Brain pericyte (primary cell): ENCODE data around the gene AGPAT4.
"Not testable (repeated sequence)": the region's sequence is repeated elsewhere in the genome, so short reads cannot be mapped to it uniquely, and the experiment has no call there.

Source experiments
- DNase-seq: peaks from one replicate; pipeline ENCODE4 v3.0.0-alpha.2; 2012; ENCODE audit warnings: low read depth, low spot score

AGPAT4 gene

DNA sequence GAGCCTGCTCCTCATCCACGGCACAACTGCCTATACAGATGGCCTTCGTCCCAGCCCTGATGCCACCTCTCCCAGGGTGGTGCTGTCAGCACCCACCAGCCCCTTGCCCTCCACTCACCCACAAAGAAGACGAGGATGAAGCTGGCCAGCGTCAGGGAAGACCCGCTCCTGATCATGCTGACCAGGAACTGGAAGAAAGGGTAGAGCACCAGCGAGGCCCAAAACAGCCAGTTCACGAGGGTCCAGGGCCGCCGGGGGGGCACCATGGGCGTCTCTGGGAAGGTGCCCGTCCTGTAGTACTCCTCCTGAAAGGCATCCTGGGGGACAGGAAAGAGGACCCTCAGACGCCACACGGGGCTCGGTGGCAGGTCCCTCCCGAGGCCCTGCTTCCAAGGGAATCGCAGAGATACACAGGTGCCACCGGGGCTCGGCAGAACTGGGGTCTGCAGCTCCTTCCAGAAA lies 134.5 kb downstream of the AGPAT4 start:
- no peak for DNase-seq

DNA sequence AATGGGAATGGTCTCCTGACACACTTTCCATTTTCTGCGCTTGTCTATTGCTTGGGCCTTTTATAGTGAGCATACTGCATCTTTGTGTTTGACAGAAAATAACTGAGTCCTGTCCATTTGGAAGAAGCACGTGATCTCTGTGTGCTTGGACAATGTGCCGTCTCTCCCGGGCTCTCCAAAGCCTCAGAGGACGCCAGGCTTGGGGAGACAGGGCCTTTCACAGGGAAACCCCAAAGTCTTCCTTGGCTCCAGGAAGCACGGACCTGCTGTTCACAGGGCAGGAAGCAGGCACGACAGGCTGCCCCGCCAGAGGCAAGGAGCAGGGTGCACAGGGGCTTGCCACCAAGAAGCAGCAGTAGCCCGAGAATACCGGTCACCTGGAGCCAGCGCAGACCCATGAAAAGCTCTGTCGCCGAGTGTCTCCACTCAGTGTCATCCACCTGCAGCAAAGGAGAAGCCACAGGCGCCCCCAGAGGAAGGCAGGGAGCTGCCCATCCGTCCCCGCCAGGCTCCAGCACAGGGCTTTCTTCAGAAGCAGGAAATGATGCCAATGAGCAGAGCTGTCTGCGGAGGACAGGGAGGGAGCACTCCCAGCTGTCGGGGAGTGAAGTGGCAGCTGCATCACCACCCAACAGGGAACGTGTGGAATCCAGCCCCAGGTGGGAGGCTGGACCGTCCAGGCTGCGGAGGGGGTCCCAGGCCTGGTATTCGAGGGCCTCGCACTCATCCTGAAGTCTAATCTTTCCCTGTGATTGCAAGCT lies 135.1 kb downstream of the AGPAT4 start:
- DNase-seq: no peak

DNA sequence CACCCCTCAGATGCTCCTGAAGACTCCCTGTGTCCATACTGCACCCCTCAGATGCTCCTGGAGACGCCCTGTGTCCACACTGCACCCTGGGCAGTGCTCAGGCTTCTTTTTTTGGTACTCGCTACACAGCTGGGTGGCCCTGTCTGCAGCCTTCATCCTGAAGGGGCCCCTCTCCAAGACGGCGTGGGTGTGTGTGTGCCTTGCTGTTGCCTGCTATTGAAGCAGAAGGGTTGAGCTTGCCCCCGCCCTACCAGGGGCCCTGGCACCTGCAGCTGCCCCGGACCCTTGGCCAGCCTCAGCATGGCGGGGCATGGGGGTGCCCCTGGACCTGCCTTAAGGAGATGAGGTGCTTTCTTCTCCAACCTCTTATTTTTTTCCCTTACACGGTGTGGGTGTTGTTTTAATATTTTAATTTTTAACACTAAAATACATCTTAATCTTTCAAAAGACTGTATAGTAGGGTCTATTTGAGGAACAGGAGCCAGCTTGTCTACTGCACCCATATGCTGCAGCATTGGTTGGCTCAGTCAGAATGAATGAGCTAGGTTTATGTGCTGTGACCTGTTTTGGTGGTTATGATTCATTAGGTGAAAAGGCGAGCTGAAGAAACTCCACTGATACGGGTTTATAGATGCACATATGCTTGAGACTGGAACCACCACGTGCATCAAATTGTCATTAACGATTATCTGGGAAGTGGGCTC lies 135.9 kb downstream of the AGPAT4 start:
- DNase-seq: no peak

DNA sequence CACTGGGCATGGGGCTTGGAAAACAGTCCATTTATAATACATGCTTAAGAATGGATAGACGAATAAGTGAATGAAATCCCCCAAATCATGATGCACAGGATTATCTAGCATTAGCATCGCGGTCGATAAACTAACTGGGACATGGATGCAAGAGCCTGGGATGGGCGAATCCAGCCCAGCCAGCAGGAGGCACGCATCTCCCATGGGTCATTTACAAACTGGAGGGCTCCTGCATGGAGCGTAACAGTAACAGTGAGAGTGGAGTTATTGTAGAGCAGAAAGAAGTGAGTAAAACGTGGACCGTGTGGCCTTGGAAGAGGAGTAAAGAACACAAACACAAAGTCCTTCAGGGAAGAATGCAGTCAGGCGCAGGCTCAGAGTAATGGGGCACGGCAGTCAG lies 136.5 kb downstream of the AGPAT4 start:
- no peak for DNase-seq

DNA sequence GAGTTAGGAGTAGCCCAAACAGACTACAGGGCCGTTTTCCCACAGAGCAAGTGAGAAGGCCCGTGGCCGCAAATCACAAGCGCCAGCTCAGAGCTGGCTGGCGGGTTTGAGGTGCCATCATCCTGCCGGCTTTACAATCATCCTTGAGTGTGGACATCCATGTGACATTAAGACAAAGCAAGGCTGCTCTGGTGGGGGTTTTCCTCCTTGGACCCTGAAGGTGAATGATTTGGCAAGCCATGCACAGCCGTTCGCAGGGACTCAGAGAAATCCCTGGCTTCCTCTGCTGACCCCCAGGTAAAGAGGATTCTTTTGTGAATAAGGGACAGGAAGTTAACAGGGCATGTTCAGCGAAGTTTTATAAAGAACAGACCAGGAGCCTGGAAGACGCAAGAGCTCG lies 137.2 kb downstream of the AGPAT4 start:
- no peak for DNase-seq

DNA sequence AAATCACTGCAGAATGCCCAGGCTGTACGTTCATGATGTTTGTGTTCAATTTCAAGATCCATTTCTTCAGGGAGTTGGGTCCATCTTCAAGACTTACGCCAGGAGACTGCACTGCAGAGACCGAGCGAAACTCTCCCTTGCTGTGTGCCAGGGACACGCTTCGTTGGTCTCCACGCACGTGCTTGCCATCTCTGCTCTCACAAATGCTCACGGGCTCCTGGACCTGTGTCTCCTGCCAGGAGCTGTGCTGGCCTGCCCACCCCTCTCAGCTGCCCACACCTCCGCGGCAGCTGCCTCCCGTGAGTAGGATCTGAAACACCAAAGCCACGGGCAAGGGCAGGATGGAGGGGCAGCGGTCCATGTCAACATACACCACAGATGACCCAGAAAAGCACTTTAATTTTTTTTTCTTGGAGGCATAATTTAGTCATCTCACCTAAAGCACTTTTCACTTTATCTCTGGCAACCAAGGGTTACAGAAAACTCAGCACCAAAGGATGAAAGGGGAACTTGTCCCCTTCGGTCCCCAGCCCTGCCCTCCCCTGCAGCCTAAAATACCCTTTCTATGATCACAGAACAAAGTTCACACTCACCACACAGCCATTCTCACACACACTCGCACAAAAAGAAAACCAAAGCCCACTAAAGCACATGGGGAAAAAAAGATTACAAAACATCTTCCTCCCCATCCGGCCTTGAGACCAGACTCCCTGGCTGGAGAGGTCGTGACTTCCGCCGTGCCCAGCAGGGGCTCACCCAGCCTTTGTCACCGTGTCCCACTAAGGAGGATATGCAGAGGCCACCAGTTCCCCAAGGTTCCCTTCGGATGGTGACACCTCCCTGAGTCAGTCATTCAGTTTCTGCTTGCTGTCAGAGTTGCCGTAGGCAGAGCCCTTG lies 137.9 kb downstream of the AGPAT4 start:
- DNase-seq: no peak

DNA sequence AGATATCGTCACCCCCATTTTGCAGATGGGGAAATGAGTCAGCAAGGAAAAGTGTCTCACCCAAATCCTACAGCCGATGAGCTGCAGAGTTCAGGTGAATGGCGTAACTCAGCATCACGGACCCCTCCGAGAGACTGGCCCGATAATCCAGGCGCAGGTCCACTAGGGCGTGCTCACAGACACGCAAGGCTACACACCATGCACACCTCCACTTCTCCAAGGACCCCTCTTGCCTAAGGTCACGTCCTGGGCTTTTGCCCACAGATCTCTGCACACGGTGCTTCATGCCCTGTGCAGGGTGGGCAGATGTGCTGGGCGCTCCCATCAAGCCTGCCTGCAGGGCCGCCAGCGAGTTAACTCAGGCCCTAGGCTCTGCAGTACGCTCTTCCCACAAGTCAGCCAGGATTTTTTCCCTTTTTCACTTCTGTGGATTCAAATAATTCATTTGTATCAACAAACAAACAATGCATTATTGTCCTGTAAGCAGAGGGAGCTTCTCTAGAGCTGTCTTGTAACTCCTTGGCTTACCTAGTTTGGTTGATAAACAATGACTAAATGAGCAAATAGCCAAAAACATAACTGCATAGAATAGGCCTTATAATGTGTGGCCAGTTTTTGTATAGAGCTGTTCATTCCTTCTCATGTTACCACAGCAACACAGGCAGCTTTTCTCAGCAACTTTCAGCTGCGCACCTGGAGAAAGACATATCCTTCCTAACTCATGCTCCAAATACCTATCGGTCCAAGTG lies 139.1 kb downstream of the AGPAT4 start:
- DNase-seq: no peak

DNA sequence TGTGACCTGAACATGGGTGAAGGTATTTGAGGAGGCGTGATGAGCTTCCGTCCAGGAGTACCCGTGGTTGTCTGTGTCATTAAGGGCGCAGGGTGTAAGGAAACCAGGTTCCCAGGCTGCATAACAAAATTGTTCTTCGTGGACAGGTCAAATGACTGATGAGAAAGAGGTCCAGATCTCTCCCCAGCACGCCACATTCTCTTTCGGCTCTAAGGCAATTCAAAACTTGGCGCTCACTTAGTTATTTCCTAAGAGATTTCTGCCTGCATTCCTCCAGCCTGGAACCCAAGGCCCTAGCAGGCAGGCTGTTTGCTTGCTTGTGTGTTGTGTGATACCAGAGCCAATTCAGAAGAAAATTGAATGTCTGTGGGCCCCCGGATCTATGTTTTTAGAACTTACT lies 139.9 kb downstream of the AGPAT4 start:
- no peak for DNase-seq

DNA sequence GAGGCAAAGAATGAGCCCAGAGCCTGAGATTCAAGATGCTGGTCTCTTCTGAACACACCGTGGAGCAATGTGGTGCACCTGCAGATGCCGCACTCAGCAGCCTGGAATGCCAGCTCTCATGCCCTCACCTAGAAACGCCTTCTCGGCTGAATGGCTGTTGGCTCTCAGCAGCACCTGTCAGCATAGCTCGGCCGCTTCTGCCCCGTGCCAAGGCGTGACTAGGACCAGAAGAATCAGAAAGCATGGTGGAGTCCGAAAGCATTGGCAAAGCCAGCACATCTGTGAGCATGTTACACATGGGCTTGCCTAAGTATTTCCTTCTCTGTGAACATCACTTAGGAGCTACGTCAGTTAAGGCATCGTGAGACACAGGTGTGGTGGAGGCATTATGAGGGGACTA lies 141.5 kb downstream of the AGPAT4 start:
- no peak for DNase-seq

DNA sequence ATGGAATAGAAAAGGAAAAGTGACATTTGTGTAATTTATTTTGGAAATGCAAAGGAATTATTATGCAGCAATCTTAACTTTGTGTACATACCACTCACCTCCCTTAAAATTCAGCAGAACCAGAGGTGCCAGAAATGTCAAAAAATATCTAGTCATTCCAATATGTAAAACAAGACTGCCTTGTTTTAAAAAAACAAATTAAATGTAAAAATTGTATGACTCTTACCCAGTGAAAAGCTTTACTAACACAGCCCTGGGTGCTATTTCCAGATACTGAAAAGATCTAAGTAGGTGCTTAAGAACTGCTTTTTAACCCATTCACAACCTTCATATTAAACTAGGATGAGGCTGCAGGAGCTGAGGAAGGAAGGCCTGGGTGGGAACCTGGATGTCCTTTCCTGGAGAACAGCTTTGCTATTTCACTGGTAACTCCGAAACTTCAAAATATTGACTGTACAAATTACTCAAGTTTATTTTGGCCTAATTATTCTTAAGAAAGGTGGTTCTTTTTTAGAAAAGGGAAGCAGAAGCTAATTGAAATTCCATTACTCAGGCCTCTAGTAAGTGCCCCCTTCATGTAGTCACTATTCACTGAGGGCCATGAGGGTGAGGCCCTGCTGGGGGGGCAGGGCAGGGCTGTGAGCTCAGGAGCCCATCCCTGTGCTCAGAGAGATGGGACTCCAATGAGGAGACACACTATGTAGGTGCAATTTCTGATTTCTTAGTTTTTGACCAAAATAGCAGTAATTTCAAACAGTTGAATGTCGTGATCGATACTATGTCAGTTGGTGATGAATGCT lies 142.7 kb downstream of the AGPAT4 start:
- DNase-seq: no peak

DNA sequence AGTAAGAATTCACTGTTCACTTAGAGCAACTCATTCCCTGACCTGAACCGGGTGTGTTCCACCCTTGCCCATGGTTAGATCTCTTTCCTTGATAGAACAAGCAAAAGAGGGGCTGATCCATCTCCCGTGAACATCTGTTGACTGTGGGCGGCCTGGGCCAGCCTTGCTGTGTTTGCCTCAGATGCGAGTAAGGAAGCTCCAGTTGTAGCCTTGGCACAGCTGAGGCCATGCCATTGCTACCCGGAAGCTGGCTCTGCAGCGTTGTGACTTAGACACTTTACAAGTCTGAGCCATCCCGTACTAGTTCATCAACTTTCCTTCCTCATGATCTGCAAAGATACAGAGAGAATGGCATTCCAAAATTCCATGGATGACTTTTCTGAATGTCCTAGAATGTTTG lies 143.3 kb downstream of the AGPAT4 start:
- no peak for DNase-seq

DNA sequence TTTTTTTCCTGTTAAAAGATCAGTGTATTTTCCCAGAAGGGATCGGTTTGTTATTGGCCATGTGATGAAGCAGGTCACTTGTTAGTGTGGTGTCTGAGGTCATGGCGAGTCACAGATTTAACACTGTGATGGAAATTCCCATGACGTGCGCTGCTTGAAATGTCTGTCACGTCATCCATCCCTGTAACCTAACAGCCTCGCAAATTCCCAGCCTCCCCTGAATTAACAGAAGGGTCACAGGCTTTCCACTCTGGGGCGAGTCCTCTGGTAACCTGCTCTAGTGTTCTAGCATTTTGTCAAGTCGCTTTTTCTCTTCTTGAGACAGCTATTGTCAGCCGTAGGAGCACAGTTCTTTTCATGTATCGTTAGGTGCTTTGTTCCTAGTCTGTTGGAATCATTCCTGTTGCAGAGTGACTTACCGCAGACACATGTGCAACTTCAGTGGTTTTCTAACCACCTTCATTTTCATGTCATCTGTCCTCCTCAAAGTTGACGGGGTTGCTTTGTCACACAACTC lies 145.1 kb downstream of the AGPAT4 start:
- no peak for DNase-seq

DNA sequence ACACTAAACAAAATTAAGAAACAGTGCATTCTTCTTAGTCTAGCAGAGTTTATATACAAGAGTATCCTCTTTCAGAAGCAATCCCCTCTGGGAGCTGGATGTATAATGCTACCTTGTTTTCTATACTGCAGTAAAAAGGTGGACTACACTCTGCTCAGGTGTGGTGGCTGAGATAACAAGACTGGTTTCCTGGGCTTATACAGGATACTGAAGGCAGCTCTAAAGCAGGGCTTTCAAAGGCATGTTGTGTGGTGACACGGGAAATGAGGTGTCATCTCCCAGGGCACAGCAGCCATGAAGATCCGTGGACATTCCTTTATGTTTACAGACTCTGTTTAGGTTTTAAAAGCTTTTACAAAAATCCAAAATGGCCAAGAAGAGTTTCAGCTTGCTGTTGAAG lies 145.6 kb downstream of the AGPAT4 start:
- DNase-seq: no peak

DNA sequence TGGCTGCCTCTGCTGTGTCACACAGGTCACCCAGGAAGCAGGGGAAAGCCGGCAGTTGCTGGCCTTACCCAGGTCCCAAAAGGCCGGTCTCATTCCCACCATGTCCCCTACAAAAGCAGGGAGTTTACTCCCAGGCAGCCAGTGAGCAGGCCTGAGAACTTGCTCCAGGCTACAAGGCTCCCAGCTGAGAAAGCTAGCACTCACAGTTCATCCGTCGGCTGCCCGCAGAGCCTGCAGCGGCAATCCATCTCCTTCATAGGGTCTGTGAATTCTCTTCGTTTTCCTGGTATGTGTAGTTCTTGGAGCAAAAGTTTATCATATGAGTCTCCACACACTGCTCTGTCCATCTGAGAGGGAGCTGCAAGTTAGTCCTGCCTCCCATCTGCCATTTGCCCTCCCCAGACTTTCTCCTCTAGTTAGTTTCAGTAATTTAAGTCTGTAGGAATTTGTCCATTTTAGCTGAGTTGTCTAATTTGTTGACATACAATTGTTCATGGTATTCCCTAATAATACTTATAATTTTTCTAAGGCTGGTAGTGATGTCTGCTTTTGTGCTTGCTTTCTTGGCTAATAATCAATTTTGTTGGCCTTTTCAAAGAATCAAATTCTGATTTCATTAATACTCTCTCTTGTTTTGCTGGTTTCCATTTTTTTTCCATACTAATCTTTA lies 146.7 kb downstream of the AGPAT4 start:
- DNase-seq: no peak

DNA sequence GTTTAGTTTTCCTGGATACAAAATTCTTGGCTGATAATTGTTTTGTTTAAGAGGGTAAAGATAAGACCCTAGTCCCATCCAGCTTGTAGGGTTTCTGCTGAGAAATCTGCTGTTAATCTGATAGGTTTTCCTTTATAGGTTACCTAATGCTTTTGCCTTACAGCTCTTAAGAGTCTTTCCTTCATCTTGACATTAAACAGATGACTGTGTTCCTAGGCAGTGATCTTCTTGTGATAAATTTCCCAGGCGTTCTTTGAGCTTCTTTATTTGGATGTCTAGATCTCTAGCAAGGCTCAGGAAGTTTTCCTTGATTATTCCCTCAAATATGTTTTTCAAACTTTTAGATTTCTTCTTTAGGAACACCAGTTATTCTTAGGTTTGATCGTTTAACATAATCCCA lies 148.3 kb downstream of the AGPAT4 start:
- no peak for DNase-seq

DNA sequence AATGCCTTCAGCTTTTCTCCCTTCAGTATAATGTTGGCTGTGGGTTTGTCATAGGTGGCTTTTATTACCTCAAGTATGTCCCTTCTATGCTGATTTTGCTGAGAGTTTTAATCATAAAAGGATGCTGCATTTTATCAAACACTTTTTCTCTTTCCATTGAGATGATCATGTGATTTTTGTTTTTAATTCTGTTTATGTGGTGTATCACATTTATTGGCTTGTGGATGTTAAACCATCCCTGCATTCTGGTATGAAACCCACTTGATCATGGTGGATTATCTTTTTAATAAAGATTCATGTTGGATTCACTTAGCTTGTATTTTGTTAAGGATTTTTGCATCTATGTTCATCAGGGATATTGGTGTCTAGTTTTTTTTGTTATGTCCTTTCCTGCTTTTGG lies 150.5 kb downstream of the AGPAT4 start:
- DNase-seq: not testable (repeated sequence)

DNA sequence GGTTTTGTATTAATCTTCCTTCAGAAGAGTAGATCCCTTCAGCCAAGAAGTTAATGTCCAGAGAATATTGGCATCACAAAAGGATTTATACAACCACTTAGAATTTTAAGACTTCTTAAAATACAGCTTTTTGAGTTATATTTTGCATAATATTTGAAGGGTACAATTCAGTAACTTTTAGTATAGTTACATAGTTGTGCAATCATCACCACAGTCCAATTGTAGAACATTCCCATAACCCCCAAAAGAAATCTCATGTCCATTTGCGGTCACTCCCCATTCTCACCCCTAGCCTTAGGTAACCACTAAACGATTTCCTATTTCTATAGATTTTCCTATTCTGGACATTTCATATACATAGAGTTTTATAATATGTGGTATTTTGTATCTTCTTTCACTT lies 155.9 kb downstream of the AGPAT4 start:
- DNase-seq: no peak

DNA sequence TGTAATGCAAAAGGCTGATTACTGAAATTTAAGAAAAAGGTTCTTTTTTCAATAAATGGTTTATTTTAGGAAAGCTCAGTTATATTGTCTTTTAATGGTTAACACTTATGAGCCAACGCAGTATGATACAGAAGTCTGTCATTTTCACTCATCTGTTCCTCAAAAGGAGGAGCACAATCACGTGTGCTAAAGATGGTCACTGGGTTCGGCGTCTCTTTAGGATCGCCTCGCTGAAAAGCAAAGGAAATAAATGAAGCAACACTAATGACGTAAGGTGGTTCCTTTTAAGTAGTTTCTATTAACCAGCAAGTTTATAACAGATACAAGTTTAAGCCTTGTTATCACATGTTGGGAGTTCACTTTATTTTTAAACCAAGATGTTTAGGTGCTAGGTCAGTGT lies 156.6 kb downstream of the AGPAT4 start:
- DNase-seq: no peak

DNA sequence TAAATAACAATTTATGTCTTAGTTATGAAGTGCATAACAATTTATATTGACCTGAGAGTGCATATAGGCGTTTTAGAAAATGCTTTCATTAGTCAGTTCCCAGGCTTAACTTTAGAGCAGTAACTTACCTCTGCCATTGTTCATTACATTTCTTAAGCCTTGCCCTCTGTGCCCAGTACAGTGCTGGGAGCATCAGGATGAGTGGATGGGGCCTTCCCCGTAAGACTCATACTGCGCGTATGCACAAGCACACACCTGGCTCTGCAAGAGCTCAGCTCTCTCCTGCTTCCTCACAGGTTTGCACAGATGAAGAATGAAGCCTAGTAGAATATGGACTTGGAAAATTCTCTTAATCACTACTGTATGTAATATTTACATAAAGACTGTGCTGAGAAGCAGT lies 157.3 kb downstream of the AGPAT4 start:
- no peak for DNase-seq

DNA sequence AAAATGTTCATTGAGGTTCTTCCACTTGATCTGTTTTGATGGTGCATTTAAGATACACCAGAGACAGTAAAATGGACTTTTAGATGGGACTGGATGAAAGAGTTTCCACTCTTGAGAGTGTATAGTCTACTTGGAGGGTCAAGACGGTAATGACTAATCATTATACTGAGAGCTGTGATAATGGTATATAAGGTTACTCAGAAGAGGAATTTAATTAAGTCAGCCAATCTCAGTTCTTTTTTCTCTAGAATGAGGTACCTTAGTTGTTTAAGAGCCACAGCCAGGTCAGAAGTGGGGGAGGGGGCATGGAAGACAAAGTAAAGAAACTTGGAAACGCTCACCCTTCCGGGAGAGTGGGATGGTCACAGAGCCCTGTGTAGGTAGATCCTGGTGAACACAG lies 158.4 kb downstream of the AGPAT4 start:
- no peak for DNase-seq
